UCSD-AML1 (cell line): ENCODE data around the gene CARD10.
A peak's percentile ranks its signal among the peaks of the same experiment; 100 is the strongest.

ENCODE experiments used
- DNase-seq: peaks from one replicate; lab custom pipeline; 2025; ENCODE audit not compliant: unreplicated experiment; lab: John Stamatoyannopoulos, UW

Gene CARD10

GRCh38 chr22:37519268-37520195 is at the start of gene CARD10:
TSS of gene CARD10 (minus strand) at chr22:37519415. CDS start at chr22:37519200, 215 bp downstream.
- DNase-seq = peak; percentile 32

- no peak for DNase-seq
Observed at GRCh38 chr22:37568448-37569008, 49.3 kb upstream of the CARD10 start.

- DNase-seq = no peak
Observed at GRCh38 chr22:37568012-37568411, 48.8 kb upstream of the CARD10 start.

GRCh38 chr22:37566903-37567798 is 47.9 kb upstream of the CARD10 start:
- DNase-seq = peak; percentile 86

- peak; percentile 25 for DNase-seq
Observed at GRCh38 chr22:37566329-37566837, 47.2 kb upstream of the CARD10 start.

GRCh38 chr22:37565830-37566229 is 46.6 kb upstream of the CARD10 start:
- no peak for DNase-seq

GRCh38 chr22:37564111-37564711 is 45.0 kb upstream of the CARD10 start:
- no peak for DNase-seq

GRCh38 chr22:37563153-37564081 is 44.2 kb upstream of the CARD10 start:
- DNase-seq = no peak

- no peak for DNase-seq
Observed at GRCh38 chr22:37562049-37562875, 43.0 kb upstream of the CARD10 start.

GRCh38 chr22:37561212-37562048 is 42.2 kb upstream of the CARD10 start:
- peak; percentile 79 for DNase-seq

- DNase-seq = no peak
Observed at GRCh38 chr22:37560608-37561211, 41.5 kb upstream of the CARD10 start.

GRCh38 chr22:37559901-37560607 is 40.8 kb upstream of the CARD10 start, which contains the start of gene CDC42EP1:
TSS of gene CDC42EP1 (plus strand) at chr22:37560480. CDS start at chr22:37566350, 5,870 bp downstream.
- DNase-seq = no peak

- DNase-seq = no peak
Observed at GRCh38 chr22:37559521-37559900, 40.3 kb upstream of the CARD10 start.

- no peak for DNase-seq
Observed at GRCh38 chr22:37558815-37559214, 39.6 kb upstream of the CARD10 start.

- DNase-seq = no peak
Observed at GRCh38 chr22:37557321-37558001, 38.2 kb upstream of the CARD10 start.

GRCh38 chr22:37556710-37557109 is 37.5 kb upstream of the CARD10 start:
- DNase-seq = no peak
